Brain microvascular endothelial cell (primary cell): Measurements from ENCODE around the gene BSDC1.

Experiments used
- DNase-seq: peaks from one replicate; pipeline ENCODE4 v3.0.0-alpha.2; 2020
- H3K27ac ChIP-seq: fragments of 250-450 bp; sonication (Bioruptor Pico); 2 replicates; pipeline ENCODE4 v1.5.1; 2020; ENCODE audit warnings: mild to moderate bottlenecking, moderate library complexity
- H3K27me3 ChIP-seq: fragments of 250-450 bp; sonication (Bioruptor Pico); replicated peaks from 2 replicates; pipeline ENCODE4 v1.5.1; 2020; ENCODE audit warnings: mild to moderate bottlenecking
- H3K36me3 ChIP-seq: fragments of 250-450 bp; sonication (Bioruptor Pico); replicated peaks from 2 replicates; pipeline ENCODE4 v1.5.1; 2020; ENCODE audit warnings: mild to moderate bottlenecking
- H3K4me3 ChIP-seq: 2 replicates; pipeline ENCODE4 v1.5.1; 2011; ENCODE audit warnings: low read depth, mild to moderate bottlenecking, control low read depth, low read length, moderate library complexity
- CTCF ChIP-seq: IDR thresholded peaks from 2 replicates; pipeline ENCODE4 v1.5.1; 2011; ENCODE audit warnings: low read depth, mild to moderate bottlenecking, moderate library complexity, low read length, control low read depth, inconsistent platforms; ENCODE audit errors: missing control alignments
- in situ Hi-C: cut with HindIII; loops from 2 replicates; pipeline ENCODE4 v1.10.0; 2017; ENCODE audit warnings: low sequenced_read_pairs, low pct_ligation_motif_present

Gene BSDC1

DNA sequence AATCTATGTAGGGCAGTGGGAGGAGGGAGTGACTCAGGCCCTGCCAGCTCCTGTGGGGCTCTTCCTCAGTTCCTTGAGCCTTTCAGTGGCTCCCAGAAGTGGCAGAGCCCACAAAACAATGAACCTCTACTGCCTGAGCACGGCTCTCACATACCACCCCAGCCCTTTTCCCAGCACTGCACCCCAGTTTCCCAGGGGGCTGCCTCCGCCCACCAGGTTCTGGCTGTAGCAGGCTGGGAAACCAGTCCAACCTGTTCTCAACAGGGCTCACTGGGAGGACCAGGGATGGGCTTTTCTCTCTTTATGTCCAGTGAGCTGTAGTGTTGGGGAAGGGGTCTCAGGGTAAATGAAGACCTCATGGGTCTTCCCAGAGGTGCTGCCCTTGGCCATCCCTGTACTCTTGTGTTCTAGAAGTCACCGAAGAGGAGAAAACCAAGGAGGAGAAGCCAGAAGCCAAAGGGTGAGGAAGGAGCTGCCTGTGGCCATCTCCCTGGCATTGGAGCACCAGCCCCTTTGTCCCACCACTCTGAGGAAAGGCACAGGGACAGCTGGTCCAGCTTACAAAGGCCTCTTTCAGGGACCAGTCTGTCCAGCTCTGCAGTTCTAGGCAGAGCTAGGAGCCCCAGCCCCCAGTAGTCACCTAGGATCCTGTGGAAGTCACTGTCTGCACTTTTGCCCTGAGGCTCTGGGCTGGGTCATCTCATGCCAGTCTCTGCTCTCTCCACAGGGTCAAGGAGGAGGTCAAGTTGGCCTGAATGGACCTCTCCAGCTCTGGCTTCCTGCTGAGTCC is 61.8 kb downstream of the BSDC1 start:
- Histone ChIP-seq H3K27ac (no peak overlapping the region), H3K36me3 (peaks cover 43% of the 10 kb centered on the region), H3K27me3 (no peaks in the 10 kb centered on the region), H3K4me3 (no peak overlapping the region)
- no peak for DNase-seq
- in situ Hi-C loops = no loop called here
- TF ChIP-seq CTCF = no peak

GRCh38 chr1:32331549-32331948 is 62.7 kb downstream of the BSDC1 start:
- TF ChIP-seq CTCF = no peak
- peaks cover 48% of the 10 kb centered on the region for H3K36me3 ChIP-seq
- no peak overlapping the region for H3K4me3 ChIP-seq
- no peak for DNase-seq
- H3K27me3 ChIP-seq = no peaks in the 10 kb centered on the region
- no peak overlapping the region for H3K27ac ChIP-seq
- in situ Hi-C loops = no loop called here

- no peak for DNase-seq
- H3K36me3 ChIP-seq = peaks cover 48% of the 10 kb centered on the region
Observed at GRCh38 chr1:32330558-32331151, 63.6 kb downstream of the BSDC1 start.

GRCh38 chr1:32329931-32330466 is 64.2 kb downstream of the BSDC1 start:
- Histone ChIP-seq H3K36me3 (peaks cover 51% of the 10 kb centered on the region), H3K27me3 (no peaks in the 10 kb centered on the region), H3K27ac (no peak overlapping the region), H3K4me3 (no peak overlapping the region)
- in situ Hi-C loops = no loop called here
- no peak for DNase-seq
- TF ChIP-seq CTCF = no peak

More at GRCh38 chr1:32330558-32331151, 63.6 kb downstream of the BSDC1 start:
- H3K4me3 ChIP-seq = no peak overlapping the region
- TF ChIP-seq CTCF = no peak
- H3K27me3 ChIP-seq = no peaks in the 10 kb centered on the region
- in situ Hi-C loops = no loop called here
- no peak overlapping the region for H3K27ac ChIP-seq

- Histone ChIP-seq H3K36me3 (peaks cover 31% of the 10 kb centered on the region), H3K4me3 (no peak overlapping the region), H3K27me3 (no peaks in the 10 kb centered on the region), H3K27ac (no peak overlapping the region)
- in situ Hi-C loops = no loop called here
- DNase-seq = no peak
- no peak for TF ChIP-seq CTCF
Observed at GRCh38 chr1:32327204-32327603, 67.0 kb downstream of the BSDC1 start.
